Uterus (tissue), 2 donors: Measurements from ENCODE around the gene OSBPL2.

Experiments
- CTCF ChIP-seq, 4 experiments: fragments of 200-600 bp in 2 of 4; fragments of 450-650 bp in 2 of 4; sonication (generic) in 2 of 4; IDR thresholded peaks; one replicate each; pipeline ENCODE4 v1.5.1; 2016 to 2019; ENCODE audit warnings: antibody characterized with exemption in 4 of 4, mild to moderate bottlenecking in 2 of 4, moderate library complexity in 1 of 4
- POLR2A ChIP-seq, 2 donors: fragments of 450-650 bp; IDR thresholded peaks; one replicate each; pipeline ENCODE4 v1.6.1; 2016; ENCODE audit warnings: antibody characterized with exemption in 2 of 2, mild to moderate bottlenecking in 1 of 2, moderate library complexity in 1 of 2

GRCh38 chr20:62259294-62259565 lies 20.9 kb downstream of the OSBPL2 start:
- TF ChIP-seq CTCF (IDR thresholded peaks at IDR 0.05) (no peak), POLR2A (IDR thresholded peaks at IDR 0.05) (no peak)
